Vagina (tissue), 2 donors: ENCODE measurements around the gene MICAL2. TPM values are rescaled to one million over a fixed set of nuclear protein-coding genes. Genes with fewer than 3 reads are reported as not detected.

Source experiments
- DNase-seq, 2 donors: peaks; one replicate each; pipeline ENCODE4 v3.0.0-alpha.2; 2017; ENCODE audit errors: extremely low spot score in 2 of 2
- H3K27ac ChIP-seq: fragments of 200-600 bp; sonication (generic); one replicate; pipeline ENCODE4 v1.5.1; 2019
- H3K27me3 ChIP-seq: fragments of 200-600 bp; sonication (generic); one replicate; pipeline ENCODE4 v1.5.1; 2019
- H3K36me3 ChIP-seq, 2 donors: fragments of 200-600 bp; sonication (generic); one replicate each; pipeline ENCODE4 v1.5.1; 2017 to 2019
- H3K4me1 ChIP-seq: fragments of 200-600 bp; sonication (generic); one replicate; pipeline ENCODE4 v1.5.1; 2019
- H3K4me3 ChIP-seq, 2 donors: fragments of 200-600 bp; sonication (generic); 1 replicate in 1 of 2; 2 replicates in 1 of 2; pipeline ENCODE4 v1.5.1; 2016 to 2019
- H3K9me3 ChIP-seq: fragments of 200-600 bp; sonication (generic); one replicate; pipeline ENCODE4 v1.5.1; 2019
- CTCF ChIP-seq, 3 experiments: fragments of 450-650 bp in 2 of 3; fragments of 200-600 bp in 1 of 3; sonication (generic) in 1 of 3; IDR thresholded peaks; one replicate each; pipeline ENCODE4 v1.5.1; 2017 to 2019; ENCODE audit warnings: antibody characterized with exemption in 3 of 3, mild to moderate bottlenecking in 2 of 3, moderate library complexity in 2 of 3
- POLR2A ChIP-seq, 2 donors: fragments of 450-650 bp; IDR thresholded peaks; one replicate each; pipeline ENCODE4 v1.6.1; 2017; ENCODE audit warnings: antibody characterized with exemption in 2 of 2, mild to moderate bottlenecking in 2 of 2, moderate library complexity in 2 of 2
- POLR2AphosphoS5 ChIP-seq, 2 donors: sonication (generic); formaldehyde crosslinking; IDR thresholded peaks; one replicate each; pipeline ENCODE4 v1.9.0; 2017; ENCODE audit warnings: antibody characterized with exemption in 2 of 2, mild to moderate bottlenecking in 2 of 2, low read depth in 1 of 2; ENCODE audit not compliant: insufficient read depth in 1 of 2
- intact Hi-C: fragments of 100-400 bp; cut with DNase I; formaldehyde crosslinking; loops from one replicate; pipeline ENCODE4 v1.15.1; 2023
- total RNA-seq: library from RNA; depleted of rRNA; stranded (reverse); fragments of >200 nt; gene quantifications from one replicate; pipeline ENCODE4 v1.2.3, GENCODE V29; 2016

MICAL2 gene
- total RNA-seq, 1 donor from 2014 or later = 41.7 TPM

GRCh38 chr11:12245091-12245490 is 134.7 kb downstream of the MICAL2 start:
- H3K4me1 ChIP-seq = peaks cover 28% of the 10 kb centered on the region
- no peak overlapping the region for H3K27ac ChIP-seq

DNA sequence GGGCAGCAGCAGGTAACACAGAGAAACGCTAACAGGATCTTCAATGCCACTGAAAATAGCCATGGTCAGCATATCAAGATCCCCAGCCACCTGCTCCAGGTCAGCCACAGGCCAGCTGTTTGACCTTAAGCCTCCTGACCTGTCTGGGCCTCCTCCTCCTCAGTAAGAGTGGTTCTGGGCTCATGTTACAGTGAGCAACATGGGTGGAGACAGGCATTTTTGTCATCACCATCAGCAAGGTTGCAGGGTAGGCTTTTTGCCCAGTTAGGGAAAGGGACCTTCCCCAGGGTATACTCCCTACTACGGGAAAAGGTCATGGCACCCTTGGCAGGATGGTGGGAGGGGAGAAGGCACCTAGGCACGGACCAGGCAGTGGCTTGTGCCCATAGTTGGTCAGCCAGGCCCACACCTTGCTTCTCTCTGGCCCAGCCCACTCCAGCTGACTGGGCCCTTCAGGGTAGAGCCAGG is 135.2 kb downstream of the MICAL2 start:
- intact Hi-C loops = loop anchor here (10.0 kb wide), 1 partner anchor 191 kb away; no protein-coding TSS in a partner anchor
- no peak overlapping the region for H3K27ac ChIP-seq

More at GRCh38 chr11:12245091-12245490, 134.7 kb downstream of the MICAL2 start:
- intact Hi-C loops = loop anchor here (10.0 kb wide), 1 partner anchor 190 kb away; no protein-coding TSS in a partner anchor
- Histone ChIP-seq H3K4me3 (no peak overlapping the region), H3K36me3 (no peaks in the 10 kb centered on the region), H3K27me3 (no peaks in the 10 kb centered on the region), H3K9me3 (no peaks in the 10 kb centered on the region)
- DNase-seq = no peak
- TF ChIP-seq POLR2A (IDR thresholded peaks at IDR 0.05) = no peak

DNA sequence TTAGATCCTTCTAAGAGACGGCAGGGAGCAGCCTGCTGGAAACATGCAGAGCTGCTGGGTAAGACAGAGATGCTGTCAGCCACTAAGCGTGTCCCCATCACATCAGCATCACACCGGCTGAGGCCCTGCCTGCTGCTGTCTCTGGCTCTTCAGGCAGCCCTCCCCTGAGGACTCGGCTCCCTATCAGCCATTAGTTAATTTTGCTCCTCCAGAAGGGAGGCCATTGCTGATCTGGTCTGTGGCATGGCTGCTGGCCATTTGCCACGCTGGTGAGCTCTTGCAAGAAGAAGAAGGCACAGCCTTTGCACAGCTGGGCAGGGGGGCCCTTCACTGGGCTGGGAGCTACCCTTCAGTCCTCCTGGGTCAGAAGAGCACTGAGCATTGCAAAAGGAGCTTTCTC is 135.8 kb downstream of the MICAL2 start:
- no peaks in the 10 kb centered on the region for H3K27me3 ChIP-seq
- no peaks in the 10 kb centered on the region for H3K9me3 ChIP-seq
- TF ChIP-seq POLR2AphosphoS5 (IDR thresholded peaks at IDR 0.05; ENCODE audit: insufficient read depth in 1 of 2, low read depth in 1 of 2) = no peak
- no peak for TF ChIP-seq CTCF (IDR thresholded peaks at IDR 0.05)
- no peak for TF ChIP-seq POLR2A (IDR thresholded peaks at IDR 0.05)
- intact Hi-C loops = loop anchor here (10.0 kb wide), 1 partner anchor 191 kb away; no protein-coding TSS in a partner anchor
- DNase-seq = no peak
- H3K4me1 ChIP-seq = peaks cover 29% of the 10 kb centered on the region
- H3K36me3 ChIP-seq = no peaks in the 10 kb centered on the region
- H3K27ac ChIP-seq = no peak overlapping the region
- H3K4me3 ChIP-seq = no peak overlapping the region

More for the DNA sequence above, 135.2 kb downstream of the MICAL2 start:
- Histone ChIP-seq H3K4me1 (peaks cover 29% of the 10 kb centered on the region), H3K36me3 (no peaks in the 10 kb centered on the region), H3K4me3 (no peak overlapping the region), H3K9me3 (no peaks in the 10 kb centered on the region), H3K27me3 (no peaks in the 10 kb centered on the region)
- TF ChIP-seq POLR2A (IDR thresholded peaks at IDR 0.05) (no peak), CTCF (IDR thresholded peaks at IDR 0.05) (no peak), POLR2AphosphoS5 (IDR thresholded peaks at IDR 0.05; ENCODE audit: insufficient read depth in 1 of 2, low read depth in 1 of 2) (no peak)
- DNase-seq = no peak

- TF ChIP-seq POLR2A (IDR thresholded peaks at IDR 0.05) (no peak), CTCF (IDR thresholded peaks at IDR 0.05) (no peak), POLR2AphosphoS5 (IDR thresholded peaks at IDR 0.05; ENCODE audit: insufficient read depth in 1 of 2, low read depth in 1 of 2) (no peak)
- intact Hi-C loops = loop anchor here (10.0 kb wide), 1 partner anchor 192 kb away; no protein-coding TSS in a partner anchor
- Histone ChIP-seq H3K36me3 (no peaks in the 10 kb centered on the region), H3K27me3 (no peaks in the 10 kb centered on the region), H3K9me3 (no peaks in the 10 kb centered on the region), H3K4me1 (peaks cover 29% of the 10 kb centered on the region), H3K4me3 (no peak overlapping the region), H3K27ac (no peak overlapping the region)
- DNase-seq = no peak
These were observed 136.6 kb downstream of the MICAL2 start for GRCh38 chr11:12246989-12247388.

DNA sequence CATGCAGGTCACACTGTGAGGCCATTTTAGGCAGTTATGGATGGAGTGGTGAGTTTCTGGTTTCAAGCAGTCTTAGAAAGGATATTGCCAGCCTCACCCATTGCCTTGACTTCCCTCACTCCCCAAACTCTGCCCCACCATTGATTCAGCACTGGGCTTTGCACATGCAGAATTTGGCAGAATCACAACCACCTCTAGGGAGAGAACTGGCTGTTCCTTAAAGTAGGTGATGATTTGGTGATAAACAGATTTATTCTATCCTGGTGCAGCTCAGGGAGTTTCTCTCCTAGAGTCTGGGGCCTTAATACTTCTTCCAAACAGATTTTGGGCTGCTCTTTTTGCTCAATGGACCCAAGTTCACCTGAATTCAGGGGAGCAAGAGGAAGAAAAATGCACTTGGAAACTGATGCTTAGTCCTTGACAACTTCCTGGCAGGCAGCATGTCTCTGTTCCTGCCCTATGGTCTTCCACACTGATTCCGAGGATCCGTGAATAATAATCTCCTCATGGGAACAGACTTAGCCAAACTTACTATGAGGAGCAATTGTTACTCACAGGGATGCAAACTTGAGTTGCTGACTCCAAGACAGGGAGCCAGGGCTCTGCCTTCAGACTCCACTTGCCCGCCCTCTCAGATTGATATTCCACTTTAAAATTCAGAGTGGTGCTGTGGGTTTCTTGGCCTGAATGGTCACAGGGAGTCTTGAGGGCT is 137.3 kb downstream of the MICAL2 start:
- H3K36me3 ChIP-seq = no peaks in the 10 kb centered on the region

More for the DNA sequence above, 137.3 kb downstream of the MICAL2 start:
- intact Hi-C loops = loop anchor here (10.0 kb wide), 1 partner anchor 193 kb away; no protein-coding TSS in a partner anchor
- Histone ChIP-seq H3K27me3 (no peaks in the 10 kb centered on the region), H3K4me3 (no peak overlapping the region), H3K9me3 (no peaks in the 10 kb centered on the region), H3K4me1 (peaks cover 29% of the 10 kb centered on the region), H3K27ac (no peak overlapping the region)
- DNase-seq = no peak
- TF ChIP-seq CTCF (IDR thresholded peaks at IDR 0.05) (no peak), POLR2AphosphoS5 (IDR thresholded peaks at IDR 0.05; ENCODE audit: insufficient read depth in 1 of 2, low read depth in 1 of 2) (no peak), POLR2A (IDR thresholded peaks at IDR 0.05) (no peak)
